ENCODE data around the gene SWAP70.

SWAP70 gene

GRCh38 chr11:9687711-9688477 is 24.0 kb downstream of the SWAP70 start:
- no peaks in the 10 kb centered on the region for H3K4me1 ChIP-seq (ENCODE audit: low read depth, poor library complexity, severe bottlenecking)
- no peaks in the 10 kb centered on the region for H3K27me3 ChIP-seq (ENCODE audit: insufficient read depth, low read depth)
- TF ChIP-seq CTCF (conservative IDR thresholded peaks at IDR 0.05; ENCODE audit: low read depth, low read length) = no peak
- no peak overlapping the region for H2AFZ ChIP-seq (ENCODE audit: low read depth)
- no peak overlapping the region for H3K4me2 ChIP-seq
- H4K20me1 ChIP-seq (ENCODE audit: insufficient read depth) = no peaks in the 10 kb centered on the region
- H3K9ac ChIP-seq = no peak overlapping the region
- no peaks in the 10 kb centered on the region for H3K79me2 ChIP-seq (ENCODE audit: insufficient read depth, low read depth)
- no peak overlapping the region for H3K4me3 ChIP-seq (IDR thresholded peaks at IDR 0.05; ENCODE audit: insufficient read depth, low read depth, low read length)
- H3K27ac ChIP-seq = no peak overlapping the region
- no peaks in the 10 kb centered on the region for H3K36me3 ChIP-seq (ENCODE audit: insufficient read depth)

DNA sequence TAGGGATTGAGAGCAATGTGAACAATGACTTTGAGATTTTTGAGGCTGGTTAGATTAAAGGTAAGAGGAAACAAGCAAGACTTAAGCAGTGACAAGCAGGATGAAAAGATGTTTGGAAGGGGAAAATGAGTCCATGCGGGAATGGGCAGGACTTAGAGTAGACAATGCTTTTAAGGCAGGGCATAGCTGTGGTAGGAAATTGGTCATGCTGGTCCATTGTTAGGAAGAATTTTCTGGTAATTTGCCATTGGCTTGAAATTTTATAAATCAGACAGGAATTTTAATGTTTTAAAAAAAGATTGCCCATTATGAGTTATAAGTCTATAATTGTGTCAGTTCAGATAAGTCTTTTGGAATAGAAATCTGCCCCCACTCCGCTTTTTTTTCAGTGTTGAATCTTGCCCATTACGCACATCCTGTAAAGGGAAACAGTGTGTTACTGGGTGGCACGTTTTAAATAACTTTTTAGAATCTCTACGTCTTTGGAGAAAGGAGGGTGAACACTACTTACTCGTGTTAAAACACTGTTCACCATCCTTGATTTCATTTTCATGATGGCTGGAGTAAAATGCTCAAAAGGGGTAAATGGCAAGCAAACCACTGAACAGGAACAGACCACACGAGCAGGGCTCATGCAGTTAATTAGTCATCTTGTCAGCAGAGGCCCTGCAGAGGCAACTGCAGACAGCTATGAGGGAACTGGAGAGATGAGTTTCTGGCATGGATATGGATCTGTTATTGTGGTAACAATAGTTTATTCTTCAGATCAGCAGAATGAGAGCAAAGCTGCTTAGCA is 25.0 kb downstream of the SWAP70 start:
- H3K79me2 ChIP-seq (ENCODE audit: insufficient read depth, low read depth) = no peaks in the 10 kb centered on the region
- no peak for TF ChIP-seq CTCF (conservative IDR thresholded peaks at IDR 0.05; ENCODE audit: low read depth, low read length)
- no peak overlapping the region for H3K27ac ChIP-seq
- no peak overlapping the region for H3K4me3 ChIP-seq (IDR thresholded peaks at IDR 0.05; ENCODE audit: insufficient read depth, low read depth, low read length)
- no peak overlapping the region for H3K4me2 ChIP-seq
- H4K20me1 ChIP-seq (ENCODE audit: insufficient read depth) = no peaks in the 10 kb centered on the region
- no peaks in the 10 kb centered on the region for H3K4me1 ChIP-seq (ENCODE audit: low read depth, poor library complexity, severe bottlenecking)
- no peak overlapping the region for H3K9ac ChIP-seq
- no peaks in the 10 kb centered on the region for H3K36me3 ChIP-seq (ENCODE audit: insufficient read depth)
- H2AFZ ChIP-seq (ENCODE audit: low read depth) = no peak overlapping the region
- H3K27me3 ChIP-seq (ENCODE audit: insufficient read depth, low read depth) = no peaks in the 10 kb centered on the region

- Histone ChIP-seq H3K4me2 (no peak overlapping the region), H3K27ac (no peak overlapping the region), H3K36me3 (ENCODE audit: insufficient read depth) (no peaks in the 10 kb centered on the region), H3K4me3 (IDR thresholded peaks at IDR 0.05; ENCODE audit: insufficient read depth, low read depth, low read length) (no peak overlapping the region), H3K9ac (no peak overlapping the region), H2AFZ (ENCODE audit: low read depth) (no peak overlapping the region), H3K79me2 (ENCODE audit: insufficient read depth, low read depth) (no peaks in the 10 kb centered on the region), H3K4me1 (ENCODE audit: low read depth, poor library complexity, severe bottlenecking) (no peaks in the 10 kb centered on the region), H3K27me3 (ENCODE audit: insufficient read depth, low read depth) (no peaks in the 10 kb centered on the region), H4K20me1 (ENCODE audit: insufficient read depth) (no peaks in the 10 kb centered on the region)
- TF ChIP-seq CTCF (conservative IDR thresholded peaks at IDR 0.05; ENCODE audit: low read depth, low read length) = no peak
These were observed 25.8 kb downstream of the SWAP70 start for GRCh38 chr11:9689721-9690120.

GRCh38 chr11:9691865-9692264 is 28.0 kb downstream of the SWAP70 start:
- Histone ChIP-seq H3K4me2 (no peak overlapping the region), H3K4me1 (ENCODE audit: low read depth, poor library complexity, severe bottlenecking) (no peaks in the 10 kb centered on the region), H3K27ac (no peak overlapping the region), H3K27me3 (ENCODE audit: insufficient read depth, low read depth) (no peaks in the 10 kb centered on the region), H3K79me2 (ENCODE audit: insufficient read depth, low read depth) (no peaks in the 10 kb centered on the region), H2AFZ (ENCODE audit: low read depth) (no peak overlapping the region), H3K9ac (no peak overlapping the region), H4K20me1 (ENCODE audit: insufficient read depth) (no peaks in the 10 kb centered on the region), H3K36me3 (ENCODE audit: insufficient read depth) (no peaks in the 10 kb centered on the region), H3K4me3 (IDR thresholded peaks at IDR 0.05; ENCODE audit: insufficient read depth, low read depth, low read length) (no peak overlapping the region)
- TF ChIP-seq CTCF (conservative IDR thresholded peaks at IDR 0.05; ENCODE audit: low read depth, low read length) = no peak

Measured in KMS-11 (cell line).